OCI-LY3 (cell line): ENCODE results near the gene TATDN2.

Experiments used
- EZH2phosphoT487 ChIP-seq: fragments of 200-600 bp; shearing (Covaris generic); IDR thresholded peaks from 2 replicates; pipeline ENCODE4 v1.6.1; 2018; ENCODE audit warnings: antibody characterized with exemption, mixed run types, low read depth
- TF ChIP-seq, protein P1 (sequence below): fragments of 200-600, 300-600 bp; sonication (generic); IDR thresholded peaks from 2 replicates; pipeline ENCODE4 v1.5.1; 2014; ENCODE audit warnings: antibody characterized with exemption, low read length, low read depth

- TF ChIP-seq, protein P1, sequence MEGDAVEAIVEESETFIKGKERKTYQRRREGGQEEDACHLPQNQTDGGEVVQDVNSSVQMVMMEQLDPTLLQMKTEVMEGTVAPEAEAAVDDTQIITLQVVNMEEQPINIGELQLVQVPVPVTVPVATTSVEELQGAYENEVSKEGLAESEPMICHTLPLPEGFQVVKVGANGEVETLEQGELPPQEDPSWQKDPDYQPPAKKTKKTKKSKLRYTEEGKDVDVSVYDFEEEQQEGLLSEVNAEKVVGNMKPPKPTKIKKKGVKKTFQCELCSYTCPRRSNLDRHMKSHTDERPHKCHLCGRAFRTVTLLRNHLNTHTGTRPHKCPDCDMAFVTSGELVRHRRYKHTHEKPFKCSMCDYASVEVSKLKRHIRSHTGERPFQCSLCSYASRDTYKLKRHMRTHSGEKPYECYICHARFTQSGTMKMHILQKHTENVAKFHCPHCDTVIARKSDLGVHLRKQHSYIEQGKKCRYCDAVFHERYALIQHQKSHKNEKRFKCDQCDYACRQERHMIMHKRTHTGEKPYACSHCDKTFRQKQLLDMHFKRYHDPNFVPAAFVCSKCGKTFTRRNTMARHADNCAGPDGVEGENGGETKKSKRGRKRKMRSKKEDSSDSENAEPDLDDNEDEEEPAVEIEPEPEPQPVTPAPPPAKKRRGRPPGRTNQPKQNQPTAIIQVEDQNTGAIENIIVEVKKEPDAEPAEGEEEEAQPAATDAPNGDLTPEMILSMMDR: no peak
- TF ChIP-seq EZH2phosphoT487: no peak
Observed at GRCh38 chr3:10279384-10280176, 31.3 kb downstream of the TATDN2 start.
